ENCODE data around the gene FLT4. TPM values are rescaled to one million over a fixed set of nuclear protein-coding genes. Genes with fewer than 3 reads are reported as not detected.

The FLT4 gene
- total RNA-seq, 1 experiment from 2014 or later: not detected

DNA sequence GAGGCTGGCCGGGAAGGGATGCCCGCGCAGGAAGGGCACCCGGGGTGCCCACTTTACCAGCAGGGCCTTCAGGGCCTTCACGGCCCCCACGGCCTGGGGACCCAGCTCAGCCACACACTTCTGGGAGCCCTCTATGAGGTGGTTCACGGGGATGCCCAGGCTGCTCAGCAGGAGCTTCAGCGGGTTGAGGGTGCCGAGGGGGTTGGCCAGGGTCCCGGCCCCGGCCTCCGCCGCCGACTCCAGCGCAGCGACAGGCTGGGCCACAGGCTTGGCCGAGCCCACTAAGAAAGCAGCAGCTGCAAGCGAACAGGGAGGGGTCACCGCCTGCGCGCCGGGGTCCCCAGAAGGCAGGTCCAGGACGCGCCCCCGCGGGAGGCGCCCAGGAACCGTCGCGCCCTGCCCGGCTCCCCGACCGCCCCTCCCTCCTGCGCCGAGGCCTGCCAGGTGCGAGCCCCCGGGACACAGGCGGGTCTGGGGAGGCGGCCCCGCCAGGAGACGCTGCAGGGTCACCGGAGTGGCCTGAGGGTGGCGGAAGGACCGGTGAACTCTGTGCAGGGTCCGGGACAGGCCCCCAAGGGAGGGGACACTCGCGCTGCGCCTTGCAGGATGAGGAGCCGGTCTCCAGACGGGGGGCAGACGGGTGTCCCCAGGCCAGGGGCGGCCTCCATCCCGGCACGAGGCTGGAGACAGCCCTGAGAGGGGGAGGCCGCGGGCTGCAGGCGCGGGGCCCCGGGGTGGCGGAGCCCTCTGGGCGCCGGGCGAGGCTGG is 58.7 kb downstream of the FLT4 start:
- ChIA-PET CTCF (no interaction called here), POLR2A (ENCODE audit: unreplicated experiment) (no interaction called here)
- Histone ChIP-seq H3K4me3 (ENCODE audit: low read length) (no peak overlapping the region), H3K27me3 (ENCODE audit: low read length) (peaks cover 19% of the 10 kb centered on the region), H3F3A (ENCODE audit: low read length, unreplicated experiment) (no peaks in the 10 kb centered on the region), H3K9me2 (replicated peaks; ENCODE audit: low read length) (no peaks in the 10 kb centered on the region), H3K79me2 (ENCODE audit: low read length) (no peaks in the 10 kb centered on the region), H4K20me1 (ENCODE audit: low read length) (no peaks in the 10 kb centered on the region), H2AFZ (ENCODE audit: low read length) (no peak overlapping the region), H3K9ac (ENCODE audit: low read length) (no peak overlapping the region), H3K4me2 (ENCODE audit: low read length) (peak overlapping the region; percentile 34), H3K27ac (ENCODE audit: low read length) (no peak overlapping the region), H3K4me1 (ENCODE audit: insufficient read depth, low read length) (no peaks in the 10 kb centered on the region), H3K36me3 (ENCODE audit: low read depth, low read length) (no peaks in the 10 kb centered on the region), H3K9me3 (ENCODE audit: low read length) (no peaks in the 10 kb centered on the region)
- intact Hi-C loops (cut with micrococcal nuclease): no loop called here
- DNase-seq (no peak), ATAC-seq (no peak)
- TF ChIP-seq EZH2 (IDR thresholded peaks at IDR 0.05; ENCODE audit: low read length, unreplicated experiment): no peak
- no peak for TF ChIP-seq EZH2phosphoT487 (IDR thresholded peaks at IDR 0.05; ENCODE audit: borderline replicate concordance, low read length)
- TF ChIP-seq, protein P1, sequence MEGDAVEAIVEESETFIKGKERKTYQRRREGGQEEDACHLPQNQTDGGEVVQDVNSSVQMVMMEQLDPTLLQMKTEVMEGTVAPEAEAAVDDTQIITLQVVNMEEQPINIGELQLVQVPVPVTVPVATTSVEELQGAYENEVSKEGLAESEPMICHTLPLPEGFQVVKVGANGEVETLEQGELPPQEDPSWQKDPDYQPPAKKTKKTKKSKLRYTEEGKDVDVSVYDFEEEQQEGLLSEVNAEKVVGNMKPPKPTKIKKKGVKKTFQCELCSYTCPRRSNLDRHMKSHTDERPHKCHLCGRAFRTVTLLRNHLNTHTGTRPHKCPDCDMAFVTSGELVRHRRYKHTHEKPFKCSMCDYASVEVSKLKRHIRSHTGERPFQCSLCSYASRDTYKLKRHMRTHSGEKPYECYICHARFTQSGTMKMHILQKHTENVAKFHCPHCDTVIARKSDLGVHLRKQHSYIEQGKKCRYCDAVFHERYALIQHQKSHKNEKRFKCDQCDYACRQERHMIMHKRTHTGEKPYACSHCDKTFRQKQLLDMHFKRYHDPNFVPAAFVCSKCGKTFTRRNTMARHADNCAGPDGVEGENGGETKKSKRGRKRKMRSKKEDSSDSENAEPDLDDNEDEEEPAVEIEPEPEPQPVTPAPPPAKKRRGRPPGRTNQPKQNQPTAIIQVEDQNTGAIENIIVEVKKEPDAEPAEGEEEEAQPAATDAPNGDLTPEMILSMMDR (conservative IDR thresholded peaks at IDR 0.05; ENCODE audit: low read depth, low read length): no peak
- BruUV-seq (replicated peaks): no TSS peak

DNA sequence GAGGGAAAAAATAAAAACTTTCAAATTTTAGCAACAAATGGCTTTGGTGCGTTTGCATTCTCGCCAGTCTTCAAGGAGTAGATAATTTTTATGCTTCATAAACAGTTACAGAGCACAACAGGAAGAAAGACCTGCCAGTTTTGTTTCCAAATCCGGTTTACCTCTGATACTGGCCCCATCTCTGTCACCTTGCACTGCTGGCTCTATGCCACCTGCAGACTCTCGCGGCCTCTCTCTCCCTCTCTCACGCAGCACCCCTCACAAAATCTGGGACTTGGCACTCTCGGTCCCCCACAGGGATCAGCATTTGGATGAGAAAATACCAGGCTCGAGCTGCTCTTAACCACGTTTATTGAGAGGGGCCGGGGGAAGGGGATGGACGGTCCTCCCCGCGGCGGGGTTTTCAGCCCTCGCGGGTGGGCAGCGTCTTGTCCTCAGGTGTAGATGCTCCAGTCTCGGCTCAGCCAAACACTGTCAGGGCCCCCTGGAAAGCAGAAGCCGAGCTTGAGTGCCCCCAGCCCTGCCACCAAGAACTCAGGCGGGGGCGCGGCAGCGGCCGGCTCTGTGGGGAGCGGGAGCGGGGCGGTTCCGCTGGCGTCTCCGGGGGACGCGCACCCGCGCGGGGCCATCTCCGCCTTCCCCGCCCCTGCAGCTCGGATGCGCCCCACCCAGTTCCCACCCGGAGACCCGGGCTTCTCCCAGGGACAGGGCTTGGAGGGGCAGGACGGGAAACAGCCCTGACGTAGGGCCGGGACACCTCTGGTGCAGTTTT is 59.4 kb downstream of the FLT4 start:
- CTCF ChIA-PET: no interaction called here
- no peaks in the 10 kb centered on the region for H3K9me2 ChIP-seq (replicated peaks; ENCODE audit: low read length)
- H3K4me2 ChIP-seq (ENCODE audit: low read length): peak overlapping the region; percentile 34
- H3F3A ChIP-seq (ENCODE audit: low read length, unreplicated experiment): no peaks in the 10 kb centered on the region
- H3K36me3 ChIP-seq (ENCODE audit: low read depth, low read length): no peaks in the 10 kb centered on the region
- DNase-seq: no peak
- POLR2A ChIA-PET (ENCODE audit: unreplicated experiment): no interaction called here
- no peak overlapping the region for H3K27ac ChIP-seq (ENCODE audit: low read length)
- TF ChIP-seq EZH2 (IDR thresholded peaks at IDR 0.05; ENCODE audit: low read length, unreplicated experiment) (no peak), EZH2phosphoT487 (IDR thresholded peaks at IDR 0.05; ENCODE audit: borderline replicate concordance, low read length) (no peak)
- TF ChIP-seq, protein P1 (conservative IDR thresholded peaks at IDR 0.05; ENCODE audit: low read depth, low read length): no peak
- no peaks in the 10 kb centered on the region for H3K9me3 ChIP-seq (ENCODE audit: low read length)
- no peaks in the 10 kb centered on the region for H3K4me1 ChIP-seq (ENCODE audit: insufficient read depth, low read length)
- H3K79me2 ChIP-seq (ENCODE audit: low read length): no peaks in the 10 kb centered on the region
- intact Hi-C loops (cut with micrococcal nuclease): no loop called here
- H3K4me3 ChIP-seq (ENCODE audit: low read length): no peak overlapping the region
- no peak overlapping the region for H3K9ac ChIP-seq (ENCODE audit: low read length)
- no peaks in the 10 kb centered on the region for H4K20me1 ChIP-seq (ENCODE audit: low read length)
- no TSS peak for BruUV-seq (replicated peaks)
- no peak for ATAC-seq
- peaks cover 19% of the 10 kb centered on the region for H3K27me3 ChIP-seq (ENCODE audit: low read length)
- no peak overlapping the region for H2AFZ ChIP-seq (ENCODE audit: low read length)

DNA sequence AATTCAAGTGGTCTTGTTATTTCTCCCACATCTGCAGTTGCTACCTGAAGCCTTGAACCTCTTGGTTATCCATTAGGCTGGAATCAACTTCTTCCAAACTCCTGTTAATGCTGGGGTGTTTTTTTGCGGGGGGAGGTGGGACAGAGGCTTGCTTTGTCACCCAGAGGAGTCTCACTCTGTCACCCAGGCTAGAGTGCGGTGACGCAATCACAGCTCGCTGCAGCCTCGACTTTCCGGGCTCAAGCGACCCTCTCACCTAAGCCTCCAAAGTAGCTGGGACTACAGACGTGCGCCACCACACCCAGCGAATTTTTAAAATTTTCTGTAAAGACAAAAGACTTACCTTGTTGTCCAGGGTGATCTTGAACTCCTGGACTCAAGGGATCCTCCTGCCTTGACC is 62.5 kb downstream of the FLT4 start:
- ATAC-seq (no peak), DNase-seq (no peak)
- no peak for TF ChIP-seq EZH2 (IDR thresholded peaks at IDR 0.05; ENCODE audit: low read length, unreplicated experiment)
- TF ChIP-seq, protein P1 (conservative IDR thresholded peaks at IDR 0.05; ENCODE audit: low read depth, low read length): no peak
- TF ChIP-seq EZH2phosphoT487 (IDR thresholded peaks at IDR 0.05; ENCODE audit: borderline replicate concordance, low read length): no peak
- CTCF ChIA-PET: no interaction called here
- H3K27ac ChIP-seq (ENCODE audit: low read length): no peak overlapping the region
- H3F3A ChIP-seq (ENCODE audit: low read length, unreplicated experiment): no peaks in the 10 kb centered on the region
- POLR2A ChIA-PET (ENCODE audit: unreplicated experiment): no interaction called here
- H3K9me3 ChIP-seq (ENCODE audit: low read length): no peaks in the 10 kb centered on the region
- H3K4me1 ChIP-seq (ENCODE audit: insufficient read depth, low read length): no peaks in the 10 kb centered on the region
- H2AFZ ChIP-seq (ENCODE audit: low read length): no peak overlapping the region
- H3K9ac ChIP-seq (ENCODE audit: low read length): no peak overlapping the region
- no peaks in the 10 kb centered on the region for H3K36me3 ChIP-seq (ENCODE audit: low read depth, low read length)
- no peaks in the 10 kb centered on the region for H3K79me2 ChIP-seq (ENCODE audit: low read length)
- H3K9me2 ChIP-seq (replicated peaks; ENCODE audit: low read length): no peaks in the 10 kb centered on the region
- intact Hi-C loops (cut with micrococcal nuclease): no loop called here
- BruUV-seq (replicated peaks): no TSS peak
- H4K20me1 ChIP-seq (ENCODE audit: low read length): no peaks in the 10 kb centered on the region
- peaks cover 19% of the 10 kb centered on the region for H3K27me3 ChIP-seq (ENCODE audit: low read length)
- H3K4me2 ChIP-seq (ENCODE audit: low read length): no peak overlapping the region
- H3K4me3 ChIP-seq (ENCODE audit: low read length): no peak overlapping the region

All from PC-3 (cell line).